Erythroblast (primary cell): ENCODE data around the gene SLC35E3.

Experiments used
- GATA1 ChIP-seq: IDR thresholded peaks from 2 replicates; pipeline ENCODE4 v1.6.1; 2011; ENCODE audit warnings: low read depth, mild to moderate bottlenecking, control low read depth, low read length, moderate library complexity
- POLR2A ChIP-seq: IDR thresholded peaks from 2 replicates; pipeline ENCODE4 v1.6.1; 2011; ENCODE audit warnings: mild to moderate bottlenecking, low read length

DNA sequence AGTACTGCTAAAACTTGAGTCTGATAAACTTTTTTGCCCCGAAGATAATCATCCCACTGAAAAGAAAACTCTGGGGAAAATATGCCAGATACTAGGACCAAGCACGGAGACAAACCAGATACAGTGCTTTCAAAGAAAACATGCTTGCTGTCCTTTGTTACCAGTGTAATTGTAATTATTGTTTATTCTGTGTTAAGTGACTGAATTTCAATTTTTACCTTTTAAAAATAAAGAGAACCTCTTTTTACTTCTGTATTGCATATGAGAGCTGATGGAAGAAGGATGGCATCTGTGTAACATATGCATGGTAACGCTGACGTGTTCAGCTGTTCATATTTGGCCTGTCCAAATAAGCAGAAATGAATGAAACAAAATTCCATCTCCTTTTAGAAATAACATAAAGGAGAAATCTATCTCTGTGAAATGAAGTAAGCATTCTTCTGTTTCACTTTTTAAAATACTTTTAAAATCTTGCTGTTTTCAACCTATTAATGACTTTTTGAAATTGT is 22.5 kb downstream of the SLC35E3 start:
- TF ChIP-seq POLR2A (no peak), GATA1 (no peak)
